ENCODE results near the gene RARS2. TPM values are rescaled to one million over a fixed set of nuclear protein-coding genes. Genes with fewer than 3 reads are reported as not detected.

The RARS2 gene
- total RNA-seq, 1 donor from 2014 or later: 45.8 TPM

- Mint-ChIP-seq H3K36me3 (ENCODE audit: low read depth, unreplicated experiment) (peaks cover 4% of the 10 kb centered on the region), H3K27ac (ENCODE audit: unreplicated experiment) (no peak overlapping the region), H3K4me3 (ENCODE audit: unreplicated experiment) (no peak overlapping the region)
Observed at GRCh38 chr6:87561017-87561416, 28.8 kb downstream of the RARS2 start.

GRCh38 chr6:87558446-87558845, 31.3 kb downstream of the RARS2 start:
- Mint-ChIP-seq H3K27ac (ENCODE audit: unreplicated experiment) (no peak overlapping the region), H3K9me3 (ENCODE audit: unreplicated experiment) (no peaks in the 10 kb centered on the region), H3K36me3 (ENCODE audit: low read depth, unreplicated experiment) (peaks cover 5% of the 10 kb centered on the region), H3K4me3 (ENCODE audit: unreplicated experiment) (no peak overlapping the region), H3K27me3 (ENCODE audit: unreplicated experiment) (no peaks in the 10 kb centered on the region), H3K4me1 (ENCODE audit: unreplicated experiment) (no peaks in the 10 kb centered on the region)
- no peak for DNase-seq (ENCODE audit: low spot score)
- no peak for TF ChIP-seq CTCF (IDR thresholded peaks at IDR 0.05; ENCODE audit: unreplicated experiment)

More at GRCh38 chr6:87561017-87561416, 28.8 kb downstream of the RARS2 start:
- H3K9me3 Mint-ChIP-seq (ENCODE audit: unreplicated experiment): no peaks in the 10 kb centered on the region
- no peaks in the 10 kb centered on the region for H3K4me1 Mint-ChIP-seq (ENCODE audit: unreplicated experiment)
- TF ChIP-seq CTCF (IDR thresholded peaks at IDR 0.05; ENCODE audit: unreplicated experiment): no peak
- H3K27me3 Mint-ChIP-seq (ENCODE audit: unreplicated experiment): no peaks in the 10 kb centered on the region
- no peak for DNase-seq (ENCODE audit: low spot score)

GRCh38 chr6:87555506-87555905, 34.3 kb downstream of the RARS2 start:
- H3K36me3 Mint-ChIP-seq (ENCODE audit: low read depth, unreplicated experiment): peaks cover 9% of the 10 kb centered on the region
- no peak overlapping the region for H3K4me3 Mint-ChIP-seq (ENCODE audit: unreplicated experiment)
- DNase-seq (ENCODE audit: low spot score): no peak
- H3K4me1 Mint-ChIP-seq (ENCODE audit: unreplicated experiment): no peaks in the 10 kb centered on the region
- H3K27ac Mint-ChIP-seq (ENCODE audit: unreplicated experiment): no peak overlapping the region
- no peaks in the 10 kb centered on the region for H3K9me3 Mint-ChIP-seq (ENCODE audit: unreplicated experiment)
- no peaks in the 10 kb centered on the region for H3K27me3 Mint-ChIP-seq (ENCODE audit: unreplicated experiment)
- no peak for TF ChIP-seq CTCF (IDR thresholded peaks at IDR 0.05; ENCODE audit: unreplicated experiment)

GRCh38 chr6:87553159-87553765, 36.5 kb downstream of the RARS2 start:
- no peak for DNase-seq (ENCODE audit: low spot score)
- Mint-ChIP-seq H3K27ac (ENCODE audit: unreplicated experiment) (no peak overlapping the region), H3K27me3 (ENCODE audit: unreplicated experiment) (no peaks in the 10 kb centered on the region), H3K36me3 (ENCODE audit: low read depth, unreplicated experiment) (peaks cover 9% of the 10 kb centered on the region), H3K4me3 (ENCODE audit: unreplicated experiment) (no peak overlapping the region), H3K4me1 (ENCODE audit: unreplicated experiment) (no peaks in the 10 kb centered on the region), H3K9me3 (ENCODE audit: unreplicated experiment) (no peaks in the 10 kb centered on the region)
- no peak for TF ChIP-seq CTCF (IDR thresholded peaks at IDR 0.05; ENCODE audit: unreplicated experiment)

- no peak overlapping the region for H3K4me3 Mint-ChIP-seq (ENCODE audit: unreplicated experiment)
- DNase-seq (ENCODE audit: low spot score): no peak
- H3K9me3 Mint-ChIP-seq (ENCODE audit: unreplicated experiment): no peaks in the 10 kb centered on the region
- H3K36me3 Mint-ChIP-seq (ENCODE audit: low read depth, unreplicated experiment): peaks cover 9% of the 10 kb centered on the region
- no peaks in the 10 kb centered on the region for H3K27me3 Mint-ChIP-seq (ENCODE audit: unreplicated experiment)
- TF ChIP-seq CTCF (IDR thresholded peaks at IDR 0.05; ENCODE audit: unreplicated experiment): no peak
- no peaks in the 10 kb centered on the region for H3K4me1 Mint-ChIP-seq (ENCODE audit: unreplicated experiment)
- H3K27ac Mint-ChIP-seq (ENCODE audit: unreplicated experiment): no peak overlapping the region
Observed at GRCh38 chr6:87551799-87552198, 38.0 kb downstream of the RARS2 start.

Data from endothelial cell (in vitro differentiated cells).